Thoracic aorta (tissue), 2 donors: ENCODE measurements around the gene RANBP17. TPM values are rescaled to one million over a fixed set of nuclear protein-coding genes. Genes with fewer than 3 reads are reported as not detected.

ENCODE experiments used
- ATAC-seq: fragments of 150-250 bp; one replicate; pipeline ENCODE4 v1.8.0; 2017; ENCODE audit warnings: low read depth; ENCODE audit not compliant: insufficient number of reproducible peaks, low FRiP score
- DNase-seq: peaks from one replicate; pipeline ENCODE4 v3.0.0-alpha.2; 2020; ENCODE audit warnings: low spot score
- H3K27ac ChIP-seq, 2 donors: fragments of 200-600 bp; sonication (generic); 1 replicate in 1 of 2; 2 replicates in 1 of 2; pipeline ENCODE4 v1.5.1; 2016; ENCODE audit warnings: mild to moderate bottlenecking in 2 of 2, moderate library complexity in 2 of 2
- H3K27me3 ChIP-seq: fragments of 200-600 bp; sonication (generic); replicated peaks from 2 replicates; pipeline ENCODE4 v1.6.0; 2016; ENCODE audit warnings: mild to moderate bottlenecking; ENCODE audit not compliant: insufficient read depth
- H3K36me3 ChIP-seq: fragments of 200-600 bp; sonication (generic); one replicate; pipeline ENCODE4 v1.5.1; 2016
- H3K4me1 ChIP-seq, 2 donors: fragments of 200-600 bp; sonication (generic); 1 replicate in 1 of 2; 2 replicates in 1 of 2; pipeline versions ENCODE4 v1.5.1 to v1.6.0; 2016; ENCODE audit warnings: low read depth in 2 of 2, mild to moderate bottlenecking in 1 of 2; ENCODE audit not compliant: control insufficient read depth in 1 of 2
- H3K4me3 ChIP-seq: fragments of 200-600 bp; sonication (generic); 2 replicates; pipeline ENCODE4 v1.5.1; 2016; ENCODE audit warnings: mild to moderate bottlenecking
- H3K9me3 ChIP-seq: fragments of 200-600 bp; sonication (generic); 2 replicates; pipeline ENCODE4 v1.5.1; 2016
- total RNA-seq, 2 donors: library from RNA; depleted of rRNA; stranded (reverse); fragments of >200 nt; gene quantifications; one replicate each; pipeline versions ENCODE4 v1.1.0 to v1.2.3, GENCODE V29; 2016
- TF ChIP-seq, protein P1 (sequence below): fragments of 200-600 bp; sonication (generic); IDR thresholded peaks from one replicate; pipeline ENCODE4 v1.5.1; 2019; ENCODE audit warnings: antibody characterized with exemption

RANBP17 gene
- total RNA-seq, 2 donors from 2014 or later = 8.4 to 31.1 TPM

DNA sequence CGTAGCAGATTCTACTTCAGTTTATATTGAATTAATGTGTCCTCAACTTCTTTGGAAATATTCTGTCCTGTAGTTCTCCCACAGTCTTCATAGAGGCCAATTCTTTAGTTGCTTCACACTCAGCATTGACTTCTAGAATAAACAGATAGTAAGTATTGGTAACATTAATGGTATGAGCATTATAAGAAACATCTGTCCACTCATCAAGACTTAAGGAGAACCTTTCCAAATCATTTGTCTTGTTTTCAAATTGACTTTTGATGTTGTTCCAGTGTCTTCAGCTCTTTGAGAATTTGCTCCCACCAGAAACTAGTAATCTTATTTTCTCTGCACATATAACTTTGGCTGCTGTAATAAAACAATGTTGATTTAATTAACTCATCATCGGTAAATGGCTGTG, 18.3 kb downstream of the RANBP17 start:
- ATAC-seq = no peak
- Histone ChIP-seq H3K27ac (no peak overlapping the region), H3K9me3 (no peaks in the 10 kb centered on the region), H3K4me1 (no peaks in the 10 kb centered on the region), H3K27me3 (no peaks in the 10 kb centered on the region), H3K4me3 (no peak overlapping the region), H3K36me3 (no peaks in the 10 kb centered on the region)
- TF ChIP-seq, protein P1, sequence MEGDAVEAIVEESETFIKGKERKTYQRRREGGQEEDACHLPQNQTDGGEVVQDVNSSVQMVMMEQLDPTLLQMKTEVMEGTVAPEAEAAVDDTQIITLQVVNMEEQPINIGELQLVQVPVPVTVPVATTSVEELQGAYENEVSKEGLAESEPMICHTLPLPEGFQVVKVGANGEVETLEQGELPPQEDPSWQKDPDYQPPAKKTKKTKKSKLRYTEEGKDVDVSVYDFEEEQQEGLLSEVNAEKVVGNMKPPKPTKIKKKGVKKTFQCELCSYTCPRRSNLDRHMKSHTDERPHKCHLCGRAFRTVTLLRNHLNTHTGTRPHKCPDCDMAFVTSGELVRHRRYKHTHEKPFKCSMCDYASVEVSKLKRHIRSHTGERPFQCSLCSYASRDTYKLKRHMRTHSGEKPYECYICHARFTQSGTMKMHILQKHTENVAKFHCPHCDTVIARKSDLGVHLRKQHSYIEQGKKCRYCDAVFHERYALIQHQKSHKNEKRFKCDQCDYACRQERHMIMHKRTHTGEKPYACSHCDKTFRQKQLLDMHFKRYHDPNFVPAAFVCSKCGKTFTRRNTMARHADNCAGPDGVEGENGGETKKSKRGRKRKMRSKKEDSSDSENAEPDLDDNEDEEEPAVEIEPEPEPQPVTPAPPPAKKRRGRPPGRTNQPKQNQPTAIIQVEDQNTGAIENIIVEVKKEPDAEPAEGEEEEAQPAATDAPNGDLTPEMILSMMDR = no peak
- DNase-seq = no peak

DNA sequence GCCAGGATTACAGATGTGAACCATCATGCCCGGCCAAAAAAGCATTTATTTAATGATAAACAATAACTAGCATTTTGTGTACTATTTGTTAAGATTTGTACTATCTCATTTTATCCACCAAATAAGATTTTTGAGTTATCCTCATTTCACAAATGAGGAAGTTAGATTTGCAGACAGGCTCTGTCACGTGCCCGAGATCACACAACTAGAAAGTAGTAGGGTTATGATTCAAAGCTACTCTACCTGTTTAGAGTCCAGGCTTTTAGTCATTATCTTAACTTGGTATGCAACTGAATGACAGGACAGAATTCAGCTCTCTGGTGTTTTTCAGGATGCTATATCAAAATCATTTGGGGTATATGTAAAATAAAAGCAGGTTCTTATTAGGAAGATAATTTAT, 20.5 kb downstream of the RANBP17 start:
- Histone ChIP-seq H3K4me3 (no peak overlapping the region), H3K36me3 (no peaks in the 10 kb centered on the region), H3K27me3 (no peaks in the 10 kb centered on the region), H3K27ac (no peak overlapping the region), H3K9me3 (no peaks in the 10 kb centered on the region), H3K4me1 (no peaks in the 10 kb centered on the region)
- ATAC-seq (no peak), DNase-seq (no peak)
- TF ChIP-seq, protein P1 = no peak

DNA sequence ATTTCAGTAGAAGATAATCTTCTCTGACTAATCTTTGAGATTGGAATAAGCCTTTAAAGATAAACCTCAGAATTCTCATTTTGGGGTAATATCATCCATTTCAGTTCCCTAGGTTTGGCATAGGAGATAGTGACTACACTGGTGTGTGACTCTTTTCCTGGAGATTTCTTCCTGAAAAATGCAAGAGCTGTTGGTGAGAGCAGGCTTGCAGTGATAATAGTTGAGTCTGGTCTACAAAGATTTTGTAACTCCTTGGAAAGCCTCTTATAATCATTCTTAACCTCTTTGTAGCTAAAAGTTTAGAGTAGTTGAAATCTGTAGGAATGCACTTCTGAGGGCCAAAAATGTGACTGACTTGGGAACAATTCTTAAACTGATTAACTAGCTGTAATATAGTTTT, 23.4 kb downstream of the RANBP17 start:
- TF ChIP-seq, protein P1 = no peak
- H3K4me1 ChIP-seq = no peaks in the 10 kb centered on the region
- no peaks in the 10 kb centered on the region for H3K36me3 ChIP-seq
- H3K4me3 ChIP-seq = no peak overlapping the region
- H3K27me3 ChIP-seq = no peaks in the 10 kb centered on the region
- DNase-seq = no peak
- no peaks in the 10 kb centered on the region for H3K9me3 ChIP-seq
- H3K27ac ChIP-seq = no peak overlapping the region
- ATAC-seq = no peak

DNA sequence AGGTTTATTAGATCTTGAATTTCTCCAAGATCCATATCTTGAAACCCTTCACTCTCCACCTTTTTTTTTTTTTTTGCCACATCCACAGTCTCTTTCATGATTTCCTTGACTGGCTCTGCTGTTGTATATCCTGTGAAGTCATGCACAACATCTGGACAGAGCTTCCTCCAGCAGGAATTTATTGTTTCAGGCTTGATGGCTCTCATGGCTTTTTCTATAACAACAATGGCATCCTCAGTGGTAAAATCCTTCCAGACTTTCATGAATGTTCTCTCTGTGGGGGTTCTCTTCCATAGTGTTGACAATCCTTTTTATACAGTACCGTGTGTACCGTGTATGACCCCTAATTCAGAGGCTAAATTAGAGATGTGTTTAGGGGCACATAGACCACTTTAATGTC, 24.0 kb downstream of the RANBP17 start:
- no peak for ATAC-seq

DNA sequence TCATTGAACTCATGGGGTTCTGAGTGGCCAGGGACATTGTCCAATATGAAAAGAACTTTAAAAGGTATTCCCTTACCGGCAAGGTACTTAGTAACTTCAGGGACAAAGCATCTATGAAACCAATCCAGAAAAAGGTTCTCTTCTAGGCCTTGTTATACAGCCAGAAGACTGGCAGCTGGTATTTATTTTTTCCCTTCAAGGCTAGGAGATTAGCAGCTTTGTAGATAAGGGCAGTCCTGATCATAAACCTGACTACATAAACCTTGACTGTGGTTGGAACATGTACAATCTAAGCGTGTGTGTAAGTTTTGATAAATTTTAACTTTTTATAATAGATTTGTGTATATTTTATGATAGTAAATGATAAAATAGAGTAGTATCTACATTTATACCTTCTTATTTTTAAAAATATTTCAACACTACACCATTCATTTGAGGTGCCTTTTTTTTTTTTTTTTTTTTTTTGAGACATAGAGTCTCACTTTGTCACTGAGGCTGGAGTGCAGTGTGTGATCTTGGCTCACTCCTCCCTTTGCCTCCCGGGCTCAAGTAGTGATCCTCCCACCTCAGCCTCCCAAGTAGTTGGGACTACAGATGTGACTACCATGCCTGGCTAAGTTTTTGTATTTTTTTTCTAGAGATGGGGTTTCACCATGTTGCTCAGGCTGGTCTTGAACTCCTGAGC, 24.5 kb downstream of the RANBP17 start:
- H3K4me1 ChIP-seq = no peaks in the 10 kb centered on the region
- H3K27me3 ChIP-seq = no peaks in the 10 kb centered on the region
- DNase-seq = no peak
- H3K9me3 ChIP-seq = no peaks in the 10 kb centered on the region
- H3K27ac ChIP-seq = no peak overlapping the region
- no peak overlapping the region for H3K4me3 ChIP-seq
- H3K36me3 ChIP-seq = no peaks in the 10 kb centered on the region
- ATAC-seq = no peak
- TF ChIP-seq, protein P1 = no peak

More for the DNA sequence above, 24.0 kb downstream of the RANBP17 start:
- no peaks in the 10 kb centered on the region for H3K27me3 ChIP-seq
- no peak overlapping the region for H3K27ac ChIP-seq
- TF ChIP-seq, protein P1 = no peak
- no peak overlapping the region for H3K4me3 ChIP-seq
- no peaks in the 10 kb centered on the region for H3K36me3 ChIP-seq
- no peaks in the 10 kb centered on the region for H3K9me3 ChIP-seq
- no peaks in the 10 kb centered on the region for H3K4me1 ChIP-seq
- no peak for DNase-seq
